DMS 273 (cell line): ENCODE results near the gene RIPOR3.
"Not testable (repeated sequence)": the region's sequence is repeated elsewhere in the genome, so short reads cannot be mapped to it uniquely, and the experiment has no call there.

Source experiments
- DNase-seq: peaks from one replicate; lab custom pipeline; 2025; ENCODE audit not compliant: unreplicated experiment; lab: John Stamatoyannopoulos, UW

Gene RIPOR3

DNA sequence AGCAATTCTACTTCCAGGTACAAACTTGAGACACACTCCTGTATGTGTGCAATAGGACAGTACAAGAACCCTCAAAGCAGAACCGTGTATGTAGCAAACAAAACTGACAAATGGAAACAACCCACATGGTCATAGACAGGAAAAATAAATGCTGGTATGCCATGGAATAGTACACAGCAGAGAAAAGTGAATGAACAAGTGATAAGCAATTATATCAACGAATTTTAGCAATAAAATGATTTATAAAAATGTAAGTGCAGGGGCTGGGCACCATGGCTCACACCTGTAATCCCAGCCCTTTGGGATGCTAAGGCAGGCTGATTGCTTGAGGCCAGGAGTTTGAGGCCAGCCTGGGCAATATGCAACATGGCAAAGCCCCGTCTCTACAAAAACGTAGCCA is 9.3 kb downstream of the RIPOR3 start:
- no peak for DNase-seq

DNA sequence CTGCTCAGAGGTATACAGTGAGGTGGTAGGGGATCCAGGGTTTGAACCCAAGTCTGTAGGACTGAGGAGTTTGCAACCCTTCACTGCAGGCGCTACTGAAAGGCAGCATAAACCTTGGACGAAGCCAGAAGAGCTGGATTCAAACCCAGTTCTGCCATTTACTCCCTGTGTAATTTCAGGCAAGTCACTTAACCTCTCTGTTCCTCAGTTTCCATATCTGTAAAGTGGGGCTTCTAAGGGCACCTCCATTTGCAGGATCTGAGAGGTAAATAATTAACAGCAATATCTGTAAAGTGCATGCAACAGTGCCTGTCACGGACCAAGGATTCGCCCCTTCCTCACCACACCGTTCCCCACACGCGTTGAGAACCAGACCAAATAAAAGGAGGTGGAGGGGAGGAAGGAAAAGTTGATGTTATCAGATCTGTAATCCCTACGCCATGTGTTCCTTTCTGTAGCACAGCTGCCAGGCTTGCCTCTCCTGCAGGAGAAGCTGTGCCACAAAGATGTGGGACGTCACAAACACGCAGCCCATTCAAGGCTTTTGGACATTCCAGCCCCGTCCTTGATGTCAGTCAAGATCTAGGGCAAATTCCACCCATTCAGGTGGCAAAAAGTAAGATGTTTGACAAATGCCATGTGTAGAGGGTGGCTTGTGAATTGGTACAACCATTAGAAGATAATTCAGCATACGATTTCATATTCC is 9.8 kb downstream of the RIPOR3 start:
- peak; percentile 39 for DNase-seq

DNA sequence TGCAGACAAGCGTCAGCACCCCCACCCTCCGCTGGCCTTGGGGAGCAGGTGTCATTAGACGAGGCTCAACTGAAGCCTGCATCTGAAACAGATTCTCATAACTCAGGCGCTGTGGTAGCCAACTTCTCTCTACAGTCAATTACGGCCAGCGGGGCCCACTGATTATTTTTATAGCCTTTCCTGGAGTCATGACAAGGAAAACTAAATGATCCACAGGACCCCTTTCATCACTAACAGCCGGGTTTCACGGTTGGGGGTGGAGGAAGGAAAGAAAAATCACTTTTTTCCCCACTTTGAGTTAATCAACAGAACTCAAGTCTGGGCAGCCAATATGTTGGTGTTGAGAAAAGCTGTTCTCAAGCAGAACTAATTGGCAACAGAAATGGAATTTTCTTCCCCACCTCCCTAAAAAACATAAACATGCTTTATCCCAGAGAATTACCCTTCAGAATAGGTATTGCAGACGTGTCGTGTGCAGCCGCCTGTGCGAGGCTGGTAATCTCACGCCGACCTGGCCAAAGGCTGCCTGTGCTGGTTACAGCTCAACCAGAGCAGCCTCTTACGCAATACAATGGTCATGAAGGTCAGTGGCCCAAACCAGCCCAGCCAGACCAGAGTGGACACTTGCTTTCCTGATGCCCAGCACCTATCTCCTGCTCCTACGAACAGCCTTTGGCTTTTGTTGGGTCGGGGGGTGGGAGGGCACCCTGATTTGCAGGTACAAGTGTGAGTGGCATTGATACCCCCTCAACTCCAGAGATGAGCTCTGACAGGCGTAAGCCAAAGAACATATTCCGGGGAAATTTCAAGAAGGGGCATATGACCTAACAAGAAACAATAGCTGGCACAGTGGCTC is 11.0 kb downstream of the RIPOR3 start:
- no peak for DNase-seq

DNA sequence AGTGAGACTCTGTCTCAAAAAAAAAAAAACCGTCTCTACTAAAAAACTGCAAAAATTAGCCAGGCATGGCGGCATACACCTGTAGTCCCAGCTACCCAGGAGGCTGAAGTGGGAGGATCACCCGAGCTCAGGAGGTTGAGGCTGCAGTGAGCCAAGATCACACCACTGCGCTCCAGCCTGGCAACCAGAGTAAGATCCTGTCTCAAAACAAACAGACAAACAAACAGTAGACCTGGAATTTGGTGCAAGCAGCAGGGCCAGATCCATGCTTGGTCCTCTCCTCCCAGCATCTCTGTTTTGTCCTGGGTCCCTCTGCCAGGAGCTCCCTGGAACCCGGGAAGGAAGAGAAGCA is 11.6 kb downstream of the RIPOR3 start:
- no peak for DNase-seq

DNA sequence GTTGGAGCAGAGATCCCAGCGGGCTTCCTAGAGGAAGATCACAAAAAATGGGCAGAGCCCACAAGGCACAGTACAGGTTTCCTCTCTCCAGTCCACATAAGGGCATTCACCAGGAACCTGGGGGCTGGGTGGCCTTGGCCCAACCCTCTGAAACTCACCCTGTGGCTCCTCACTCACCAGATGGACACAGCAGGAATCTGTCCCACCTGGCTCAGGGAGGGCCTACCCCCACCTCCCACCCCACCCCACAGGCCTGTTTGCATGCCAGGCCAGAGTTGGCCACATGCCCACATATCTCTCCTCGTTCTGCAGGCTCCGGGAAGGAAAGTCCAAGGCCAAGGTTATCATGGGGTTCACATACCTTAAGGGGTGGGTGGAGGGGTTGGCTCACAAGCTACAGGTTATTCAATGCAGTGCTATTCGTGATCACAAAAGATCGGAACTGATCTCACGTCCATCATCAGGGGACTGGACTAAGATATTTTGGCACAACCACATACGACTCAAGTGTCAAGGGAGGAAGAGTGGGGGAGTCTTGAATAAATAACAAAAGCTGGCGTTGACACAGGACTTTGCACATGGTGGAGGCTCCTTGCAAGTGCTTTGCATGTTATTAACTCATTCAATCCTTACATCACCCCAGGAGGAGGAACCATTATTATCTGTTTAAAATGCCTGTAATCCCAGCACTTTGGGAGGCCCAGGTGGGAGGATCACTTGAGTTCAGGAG is 13.0 kb downstream of the RIPOR3 start:
- peak; percentile 73 for DNase-seq

DNA sequence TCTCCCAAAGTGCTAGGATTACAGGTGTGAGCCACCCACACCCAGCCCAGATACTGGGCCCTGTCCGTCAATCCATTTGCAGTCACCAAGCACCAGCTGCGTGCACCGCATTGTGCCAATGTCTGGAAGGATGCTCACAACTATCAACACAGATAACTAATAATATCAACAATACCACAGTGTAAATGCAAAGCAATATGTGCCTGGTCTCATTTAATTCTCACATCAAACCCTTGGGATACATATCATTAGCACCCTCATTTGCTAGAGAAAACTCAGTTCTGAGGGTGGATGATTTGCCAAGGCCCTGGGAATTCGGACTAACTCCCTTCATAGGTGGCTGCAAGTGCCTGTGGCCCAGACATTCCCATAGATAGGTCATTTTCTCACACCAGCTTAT is 14.5 kb downstream of the RIPOR3 start:
- DNase-seq, result no peak

DNA sequence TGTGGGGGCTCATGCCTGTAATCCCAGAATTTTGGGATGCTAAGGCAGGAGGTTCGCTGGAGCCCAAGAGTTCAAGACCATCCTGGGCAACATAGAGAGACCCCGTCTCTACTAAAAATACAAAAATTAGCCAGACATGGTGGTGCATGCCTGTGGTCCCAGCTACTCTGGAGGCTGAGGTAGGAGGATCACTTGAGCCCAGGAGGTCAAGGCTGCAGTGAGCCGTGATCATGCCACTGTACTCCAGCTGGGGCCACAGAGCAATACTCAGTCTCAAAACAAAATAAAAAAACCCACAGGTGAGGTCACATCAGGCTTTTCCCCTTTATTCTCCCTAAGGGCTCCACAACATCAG is 15.0 kb downstream of the RIPOR3 start:
- not testable (repeated sequence) for DNase-seq

DNA sequence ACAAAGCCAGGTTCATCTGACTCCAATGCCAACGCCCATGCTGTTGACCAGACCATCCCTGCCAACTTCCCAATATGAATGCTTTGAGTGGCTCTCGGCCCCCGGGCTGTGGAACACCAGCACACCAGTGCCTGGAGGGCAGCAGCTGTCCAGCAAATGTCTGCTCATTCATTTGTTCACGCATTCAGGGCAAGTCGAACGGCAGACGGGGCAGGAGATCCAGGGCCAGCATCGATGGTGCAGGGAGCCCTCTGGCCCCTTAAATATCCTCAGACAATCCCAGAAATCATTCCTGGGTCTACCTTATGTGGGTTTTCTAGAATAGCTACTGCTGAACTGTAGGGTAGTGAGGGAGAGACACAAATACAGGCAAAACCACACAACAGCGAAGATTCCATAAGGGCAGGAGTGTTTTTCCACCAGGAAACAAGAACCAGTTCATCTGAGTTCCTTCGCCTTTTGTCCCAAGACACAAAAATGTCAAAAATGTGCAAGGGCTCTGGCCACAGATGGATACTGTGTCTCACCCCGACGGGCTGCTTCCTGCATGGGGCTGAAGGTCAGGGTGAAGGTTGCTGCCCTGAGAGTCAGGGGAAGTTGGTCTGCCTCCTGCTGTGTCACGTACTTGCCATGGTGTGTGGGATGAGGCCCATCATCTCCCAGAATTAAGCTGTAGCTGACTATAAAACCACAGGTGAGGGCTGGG is 15.5 kb downstream of the RIPOR3 start:
- DNase-seq, result no peak

DNA sequence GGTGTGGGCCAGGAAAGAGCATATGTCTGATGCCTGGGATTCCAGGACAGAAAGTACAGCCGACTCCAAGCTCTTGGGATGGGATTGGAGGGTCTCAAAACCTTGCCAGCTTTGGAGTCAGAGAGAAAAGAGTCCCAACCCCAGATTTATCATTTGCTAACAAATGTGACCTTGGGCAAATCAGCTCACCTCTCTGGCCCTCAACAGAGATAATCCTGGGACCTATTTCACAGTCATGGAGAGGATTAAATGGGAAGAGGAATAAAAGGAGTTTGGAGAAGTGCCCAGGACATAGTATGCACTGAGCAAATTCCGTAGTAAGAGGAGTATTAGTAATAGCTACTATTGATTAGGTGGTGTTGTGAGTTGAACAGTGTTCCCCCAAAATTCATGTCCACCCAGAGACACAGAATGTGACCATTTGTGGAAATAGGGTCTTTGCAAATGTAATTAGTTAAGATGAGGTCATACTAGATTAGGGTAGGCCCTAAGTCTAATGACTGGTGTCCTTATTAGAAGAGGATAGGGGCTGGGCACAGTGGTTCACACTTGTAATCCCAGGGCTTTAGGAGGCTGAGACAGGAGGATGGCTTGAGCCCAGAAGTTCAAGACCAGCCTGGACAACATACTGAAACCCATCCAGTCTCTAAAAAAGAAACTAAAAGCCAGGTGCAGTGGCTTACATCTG is 17.1 kb downstream of the RIPOR3 start:
- no peak for DNase-seq

DNA sequence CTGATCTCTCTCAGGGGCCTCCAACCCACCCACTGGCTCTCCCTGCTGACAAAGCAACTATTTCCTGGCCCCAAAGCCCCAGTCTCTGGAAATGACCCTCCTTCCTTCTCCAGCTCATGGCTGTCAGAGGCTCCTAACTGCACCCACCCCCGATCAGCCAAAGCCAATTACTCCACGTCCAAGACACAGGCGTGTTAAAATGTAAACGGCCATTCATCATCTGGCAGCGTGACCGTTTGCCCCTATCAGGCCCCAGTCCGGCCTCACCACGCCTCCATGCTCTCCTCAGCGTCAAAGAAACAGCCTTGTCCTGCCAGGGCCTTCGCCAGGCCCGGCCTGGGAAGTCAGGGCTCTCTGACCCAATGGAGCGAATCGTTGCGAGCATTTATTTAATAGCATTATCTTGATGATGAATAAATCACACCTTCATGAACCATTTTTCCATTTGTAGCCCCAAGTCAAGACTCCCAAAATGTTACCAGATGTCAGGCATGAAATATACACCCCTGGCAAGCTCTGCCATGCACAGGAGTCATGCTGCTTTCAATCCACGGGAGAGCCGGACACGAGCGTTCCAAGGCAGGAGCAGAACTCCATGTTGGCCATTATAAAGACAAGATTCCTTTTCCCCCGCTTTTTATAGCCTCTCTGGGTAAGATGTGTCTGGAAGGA is 17.7 kb downstream of the RIPOR3 start:
- DNase-seq, result no peak

DNA sequence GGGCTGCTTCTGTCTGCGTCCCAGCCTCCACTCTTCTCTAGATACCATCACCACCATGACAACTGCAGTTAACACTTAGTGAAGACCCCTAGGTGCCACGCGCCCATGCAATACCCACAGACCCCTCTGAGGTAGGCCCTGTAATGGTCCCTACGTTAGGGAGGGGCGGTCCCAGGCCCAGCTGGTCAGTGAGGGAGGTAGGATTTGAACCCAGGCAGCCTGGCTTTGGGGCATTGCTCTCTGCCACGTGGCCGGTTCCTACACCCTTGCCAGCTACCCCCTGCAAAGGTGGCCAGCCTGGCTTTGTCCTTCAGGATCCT is 18.2 kb downstream of the RIPOR3 start:
- no peak for DNase-seq

DNA sequence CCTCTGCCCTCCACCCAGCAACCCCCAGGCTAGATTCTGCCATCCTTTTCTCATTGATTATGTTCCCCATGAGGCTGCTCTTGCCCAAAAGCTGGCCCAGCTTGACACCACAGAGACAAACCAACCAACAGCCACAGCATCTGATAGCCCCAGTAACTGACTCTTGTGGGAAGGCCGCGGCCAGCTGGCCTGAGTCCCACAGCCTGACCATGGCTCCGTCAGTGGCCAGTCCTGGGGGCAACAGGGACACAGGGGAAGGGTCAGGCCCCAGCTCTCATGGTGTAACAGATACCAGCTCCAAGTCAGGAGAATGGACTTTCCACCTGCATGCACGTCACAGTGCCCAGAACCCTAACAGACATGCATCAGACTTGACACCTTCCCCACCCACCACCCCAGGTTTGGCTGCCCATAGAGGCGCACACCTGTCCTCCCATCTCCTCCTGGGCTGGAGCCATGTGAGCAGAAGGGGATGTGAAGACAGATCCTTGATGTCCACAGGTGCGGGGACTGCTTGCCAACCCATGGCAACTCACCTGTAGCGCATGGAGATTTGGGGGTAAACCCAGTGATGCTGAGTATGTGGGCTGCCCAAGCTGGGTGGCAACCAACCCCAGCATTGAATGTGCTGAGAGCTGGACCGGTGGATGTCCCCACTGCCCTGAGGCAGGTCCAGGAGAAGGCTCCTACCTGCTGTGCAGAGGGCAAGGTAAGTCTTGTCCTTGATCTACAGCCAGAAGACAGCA is 18.8 kb downstream of the RIPOR3 start:
- DNase-seq, result no peak

DNA sequence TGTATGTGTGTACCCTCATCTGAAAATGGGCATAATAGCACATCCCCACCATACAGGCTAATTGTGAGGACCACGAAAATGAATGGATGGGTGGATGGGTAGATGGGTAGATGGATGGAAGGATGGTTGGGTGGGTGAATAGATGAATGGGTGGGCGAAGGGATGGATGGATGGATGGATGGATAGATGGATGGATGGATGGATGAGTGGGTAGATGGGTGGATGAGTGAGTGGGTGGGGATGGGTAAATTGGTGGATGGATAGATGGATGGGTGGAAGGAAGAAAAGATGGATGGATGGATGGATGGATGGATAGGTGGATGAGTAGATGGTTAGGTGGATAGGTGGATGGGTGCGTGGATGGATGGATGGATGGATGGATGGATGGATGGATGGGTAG is 19.7 kb downstream of the RIPOR3 start:
- DNase-seq, result no peak

DNA sequence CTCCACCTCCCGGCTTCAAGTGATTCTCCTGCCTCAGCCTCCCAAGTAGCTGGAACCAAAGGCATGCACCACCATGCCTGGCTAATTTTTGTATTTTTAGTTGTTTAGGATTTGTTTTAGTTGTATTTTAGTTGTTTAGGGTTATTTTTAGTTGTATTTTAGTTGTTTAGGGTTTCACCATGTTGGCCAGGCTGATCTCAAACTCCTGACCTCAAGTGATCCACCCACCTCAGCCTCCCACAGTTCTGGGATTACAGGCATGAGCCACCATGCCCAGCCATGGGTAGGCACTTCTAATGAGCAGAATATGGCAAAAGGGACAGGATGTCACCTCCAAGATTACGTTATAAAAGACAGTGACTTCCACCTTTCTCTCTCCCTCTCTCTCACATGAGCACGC is 20.3 kb downstream of the RIPOR3 start:
- not testable (repeated sequence) for DNase-seq

DNA sequence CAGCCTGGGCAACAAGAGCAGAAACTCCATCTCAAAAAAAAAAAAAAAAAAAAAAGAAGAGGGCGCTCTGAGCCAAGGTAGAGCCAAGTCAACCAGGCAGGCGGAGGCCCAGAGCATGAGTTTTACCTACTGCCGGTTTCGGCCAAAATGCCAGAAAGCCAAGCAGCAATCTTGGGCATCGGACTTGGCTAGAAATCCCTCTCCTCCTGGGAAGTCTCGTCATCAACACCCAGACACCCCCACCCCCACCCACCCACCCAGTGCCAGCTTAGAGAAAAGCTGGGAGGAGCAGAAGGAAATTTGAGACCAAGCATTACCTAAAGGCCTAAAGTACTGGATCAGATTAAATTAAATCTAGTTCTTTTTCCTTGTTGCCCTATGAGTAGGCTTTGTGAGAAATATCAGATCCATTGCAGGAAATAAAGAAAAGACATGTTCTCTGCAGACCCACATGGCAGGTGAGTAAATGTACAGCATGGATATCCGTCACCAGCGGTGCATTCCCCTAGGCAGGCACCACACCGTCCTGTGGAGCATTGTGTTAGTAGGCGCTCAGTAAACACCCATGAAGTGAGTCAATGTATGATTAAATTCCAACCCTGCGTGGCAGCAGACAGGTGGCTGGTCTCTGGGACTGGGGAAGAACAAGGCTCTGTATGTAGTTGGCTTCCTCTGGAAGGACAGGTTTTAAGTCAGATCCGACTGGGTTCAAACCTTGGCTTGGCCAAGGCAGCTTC is 21.0 kb downstream of the RIPOR3 start:
- DNase-seq, result no peak

DNA sequence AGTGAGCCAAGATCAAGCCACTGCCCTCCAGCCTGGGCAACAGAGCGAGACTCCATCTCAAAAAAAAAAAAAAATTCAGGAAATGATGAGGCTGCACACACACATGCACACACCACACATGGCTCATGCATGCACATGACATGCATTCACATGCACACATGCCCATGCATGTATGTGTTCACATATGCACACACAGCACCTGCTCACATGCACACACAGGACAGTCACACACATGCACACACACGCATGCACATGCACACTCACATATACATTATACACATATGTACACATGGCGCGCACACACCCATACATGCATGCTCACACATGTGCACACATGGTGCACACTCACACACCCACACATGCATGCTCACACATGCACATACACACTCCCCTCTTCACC is 22.5 kb downstream of the RIPOR3 start:
- no peak for DNase-seq

DNA sequence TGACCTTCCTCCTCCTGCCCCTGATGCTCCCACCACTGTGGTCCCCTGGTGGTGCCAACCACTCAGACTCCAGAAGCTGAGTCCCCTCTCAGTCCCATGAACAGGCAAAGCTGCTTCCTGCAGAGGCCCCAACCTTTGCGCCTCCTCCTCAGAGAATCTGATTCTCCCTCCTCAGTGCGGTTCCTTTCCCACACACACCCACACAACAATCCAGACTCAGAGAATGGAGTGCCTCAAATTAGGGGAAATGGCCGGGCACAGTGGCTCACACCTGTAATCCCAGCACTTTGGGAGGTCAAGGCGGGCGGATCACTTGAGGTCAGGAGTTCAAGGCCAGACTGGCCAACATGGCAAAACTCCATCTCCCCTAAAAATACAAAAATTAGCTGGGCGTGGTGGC is 23.0 kb downstream of the RIPOR3 start:
- DNase-seq, result no peak

DNA sequence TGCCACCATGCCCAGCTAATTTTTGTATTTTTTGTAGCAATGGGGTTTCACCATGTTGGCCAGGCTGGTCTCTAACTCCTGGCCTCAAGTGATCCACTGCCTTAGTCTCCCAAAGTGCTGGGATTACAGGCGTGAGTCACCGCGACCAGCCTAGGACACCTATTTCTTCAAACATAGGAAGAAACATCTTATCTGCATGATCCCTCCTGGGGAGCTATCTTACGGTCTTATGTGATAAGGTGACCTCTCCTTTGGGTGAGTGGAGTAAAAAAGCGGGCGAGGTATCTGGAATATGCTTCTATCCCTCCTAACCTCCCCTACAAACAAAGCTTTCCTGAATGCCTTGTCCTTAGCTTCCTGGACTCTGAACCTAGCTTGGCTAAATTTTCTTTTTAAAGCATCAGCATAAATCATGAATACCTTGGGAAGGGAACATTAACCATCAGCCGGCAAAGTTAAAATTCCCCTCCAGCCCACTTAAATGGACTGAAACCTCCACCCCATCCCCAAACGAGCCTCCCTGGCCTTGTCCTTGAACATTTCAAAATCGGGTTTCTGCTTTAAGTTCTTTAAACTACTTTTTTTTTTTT is 24.5 kb downstream of the RIPOR3 start:
- DNase-seq, result no peak

DNA sequence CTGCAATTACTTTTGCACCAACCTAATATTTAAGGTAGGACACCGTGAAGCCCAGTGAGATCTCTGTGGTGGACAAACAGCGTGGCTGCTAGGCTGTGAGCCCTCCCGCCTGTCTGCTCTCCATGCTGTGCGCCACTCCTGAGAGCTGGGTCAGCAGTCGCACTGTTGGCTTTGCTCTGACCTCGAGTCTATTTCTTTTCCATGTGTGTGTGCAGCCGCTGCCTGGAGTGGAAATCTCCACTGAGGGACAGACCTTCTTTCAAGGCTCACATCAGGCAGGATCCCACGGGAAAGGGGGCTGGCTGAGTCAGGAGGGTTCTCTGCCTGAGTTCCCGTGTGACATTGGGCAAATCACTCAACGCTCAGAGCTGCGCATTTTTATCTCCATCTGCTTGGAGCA is 27.1 kb downstream of the RIPOR3 start:
- DNase-seq, result no peak
